ENCODE data around the gene CEP131. TPM values are rescaled to one million over a fixed set of nuclear protein-coding genes. Genes with fewer than 3 reads are reported as not detected.

Gene CEP131
- total RNA-seq, result 1 to 10 TPM; 1.5 to 4.3 (median 2.1) TPM
- long read RNA-seq, result 0 reads

- intact Hi-C loops (cut with DNase I), result no loop called here
- DNase-seq (peak; percentile 100), ATAC-seq (peak; percentile 96 to 98 (median 98))
- Histone ChIP-seq H3K4me1 (peaks cover 0 to 4% (median 0%) of the 10 kb centered on the region in 4 donors), H3K9me3 (no peaks in the 10 kb centered on the region), H3K4me3 (peak within 1 kb of the TSS; percentile 69 to 74 (median 69)), H3K27me3 (no peaks in the 10 kb centered on the region), H3K36me3 (no peaks in the 10 kb centered on the region), H3K27ac (no peak within 1 kb of the TSS)
- WGBS (ENCODE audit: insufficient coverage, low coverage, low lambda C conversion rate, missing lambda C conversion rate), result under 1% methylated on average over 24 of the region's 79 CpGs
- TF ChIP-seq, protein P1, sequence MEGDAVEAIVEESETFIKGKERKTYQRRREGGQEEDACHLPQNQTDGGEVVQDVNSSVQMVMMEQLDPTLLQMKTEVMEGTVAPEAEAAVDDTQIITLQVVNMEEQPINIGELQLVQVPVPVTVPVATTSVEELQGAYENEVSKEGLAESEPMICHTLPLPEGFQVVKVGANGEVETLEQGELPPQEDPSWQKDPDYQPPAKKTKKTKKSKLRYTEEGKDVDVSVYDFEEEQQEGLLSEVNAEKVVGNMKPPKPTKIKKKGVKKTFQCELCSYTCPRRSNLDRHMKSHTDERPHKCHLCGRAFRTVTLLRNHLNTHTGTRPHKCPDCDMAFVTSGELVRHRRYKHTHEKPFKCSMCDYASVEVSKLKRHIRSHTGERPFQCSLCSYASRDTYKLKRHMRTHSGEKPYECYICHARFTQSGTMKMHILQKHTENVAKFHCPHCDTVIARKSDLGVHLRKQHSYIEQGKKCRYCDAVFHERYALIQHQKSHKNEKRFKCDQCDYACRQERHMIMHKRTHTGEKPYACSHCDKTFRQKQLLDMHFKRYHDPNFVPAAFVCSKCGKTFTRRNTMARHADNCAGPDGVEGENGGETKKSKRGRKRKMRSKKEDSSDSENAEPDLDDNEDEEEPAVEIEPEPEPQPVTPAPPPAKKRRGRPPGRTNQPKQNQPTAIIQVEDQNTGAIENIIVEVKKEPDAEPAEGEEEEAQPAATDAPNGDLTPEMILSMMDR (IDR thresholded peaks at IDR 0.05), result no peak
- no peak for TF ChIP-seq POLR2A (IDR thresholded peaks at IDR 0.05)
Measured at GRCh38 chr17:81222906-81223761, at the start of gene CEP131. Gene CEP131 (minus strand): TSS chr17:81222965. CDS start chr17:81220056, 2,909 bp downstream.

DNA sequence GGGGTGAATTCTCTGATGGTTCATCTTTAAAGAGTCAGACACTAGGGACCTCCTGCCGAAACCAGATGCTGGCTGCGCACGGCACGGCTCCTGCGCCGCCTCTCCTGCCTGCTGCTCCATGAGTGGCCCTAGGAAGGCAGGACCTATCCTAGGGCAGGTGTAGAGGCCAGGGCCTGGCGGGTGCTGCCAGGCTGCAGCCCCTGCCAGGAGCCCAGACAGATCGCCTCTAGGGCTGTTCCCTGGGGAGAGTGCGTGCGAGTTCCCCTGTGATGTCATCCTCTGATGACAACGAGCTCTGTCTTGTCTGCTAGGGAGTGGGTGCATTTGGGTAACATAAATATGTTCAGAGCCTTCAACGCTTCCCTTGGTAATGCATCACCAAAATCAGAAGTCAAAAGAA is 48.5 kb upstream of the CEP131 start:
- intact Hi-C loops (cut with DNase I), result no loop called here
- Histone ChIP-seq H3K4me1 (no peaks in the 10 kb centered on the region), H3K27me3 (no peaks in the 10 kb centered on the region), H3K9me3 (no peaks in the 10 kb centered on the region), H3K27ac (no peak overlapping the region), H3K36me3 (peaks cover 0 to 70% (median 23%) of the 10 kb centered on the region in 4 donors), H3K4me3 (no peak overlapping the region)
- TF ChIP-seq, protein P1 (IDR thresholded peaks at IDR 0.05), result no peak
- TF ChIP-seq POLR2A (IDR thresholded peaks at IDR 0.05), result no peak
- no CpG with 5 or more reads among the region's 12 CpGs for WGBS (ENCODE audit: insufficient coverage, low coverage, low lambda C conversion rate, missing lambda C conversion rate)
- no peak for ATAC-seq
- DNase-seq, result no peak

- intact Hi-C loops (cut with DNase I), result no loop called here
- H3K36me3 ChIP-seq, result peaks cover 0 to 73% (median 24%) of the 10 kb centered on the region in 4 donors
- no peak overlapping the region for H3K4me3 ChIP-seq
- WGBS (ENCODE audit: insufficient coverage, low coverage, low lambda C conversion rate, missing lambda C conversion rate), result 90% methylated on average over 11 of the region's 18 CpGs
- H3K27me3 ChIP-seq, result no peaks in the 10 kb centered on the region
- ATAC-seq (no peak), DNase-seq (no peak)
- H3K4me1 ChIP-seq, result no peaks in the 10 kb centered on the region
- TF ChIP-seq, protein P1 (IDR thresholded peaks at IDR 0.05), result no peak
- TF ChIP-seq POLR2A (IDR thresholded peaks at IDR 0.05), result no peak
- H3K27ac ChIP-seq, result no peak overlapping the region
- H3K9me3 ChIP-seq, result no peaks in the 10 kb centered on the region
Measured at GRCh38 chr17:81270279-81270678, 47.5 kb upstream of the CEP131 start.

DNA sequence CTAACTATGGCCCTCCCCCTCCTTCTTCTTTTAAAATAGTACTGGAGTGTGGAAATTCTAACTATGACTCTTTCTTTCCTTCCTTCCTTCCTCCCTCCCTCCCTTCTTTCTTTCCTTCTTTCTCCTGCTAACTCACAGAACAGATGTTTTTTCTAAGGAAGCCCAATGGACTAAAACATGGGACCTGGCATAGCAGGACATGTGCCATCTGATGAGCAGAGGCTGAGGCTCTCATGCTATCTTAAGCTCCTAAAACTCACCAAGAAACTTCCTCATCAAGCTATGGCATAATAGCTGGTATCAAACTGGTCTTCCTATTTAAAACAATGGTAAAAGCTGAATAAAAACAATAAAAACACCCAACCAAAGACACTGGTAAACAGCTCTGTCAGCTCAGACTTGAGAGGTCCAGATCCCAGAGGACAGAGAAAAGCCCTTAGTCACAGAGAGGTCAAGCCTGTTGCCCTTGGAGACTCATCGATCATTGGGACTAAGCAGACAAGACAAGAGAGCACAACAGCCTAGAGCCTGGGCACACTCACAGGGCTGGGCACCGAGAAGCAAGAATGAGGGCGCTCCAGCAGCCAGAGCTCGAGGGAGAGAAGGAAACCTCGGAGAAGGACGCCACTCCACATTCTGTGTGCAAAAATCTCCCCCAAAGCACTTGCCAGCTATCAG is 44.8 kb upstream of the CEP131 start:
- Histone ChIP-seq H3K9me3 (no peaks in the 10 kb centered on the region), H3K4me1 (no peaks in the 10 kb centered on the region), H3K27me3 (no peaks in the 10 kb centered on the region), H3K4me3 (no peak overlapping the region), H3K36me3 (peaks cover 0 to 70% (median 22%) of the 10 kb centered on the region in 4 donors), H3K27ac (no peak overlapping the region)
- WGBS (ENCODE audit: insufficient coverage, low coverage, low lambda C conversion rate, missing lambda C conversion rate), result 97% methylated on average over 5 of the region's 6 CpGs
- TF ChIP-seq POLR2A (IDR thresholded peaks at IDR 0.05), result no peak
- TF ChIP-seq, protein P1 (IDR thresholded peaks at IDR 0.05), result no peak
- intact Hi-C loops (cut with DNase I), result no loop called here
- DNase-seq, result no peak
- ATAC-seq, result no peak
